CD14-positive monocyte (primary cell): Measurements from ENCODE around the gene NSF. TPM values are rescaled to one million over a fixed set of nuclear protein-coding genes. Genes with fewer than 3 reads are reported as not detected.
A peak's percentile ranks its signal among the peaks of the same experiment; 100 is the strongest.

Source experiments
- DNase-seq, 3 donors: peaks; one replicate each; pipeline ENCODE4 v3.0.0-alpha.2; 2011 to 2022
- H2AFZ ChIP-seq: 2 replicates; pipeline ENCODE4 v1.6.0; 2012; ENCODE audit warnings: mild to moderate bottlenecking, low read depth, low read length, inconsistent platforms; ENCODE audit not compliant: insufficient read depth, poor library complexity, severe bottlenecking
- H3K27ac ChIP-seq, 2 donors: 1 replicate in 1 of 2; 2 replicates in 1 of 2; pipeline ENCODE4 v1.5.1; 2012 to 2013; ENCODE audit warnings: low read length in 2 of 2, control low read depth in 1 of 2, inconsistent platforms in 1 of 2, low read depth in 1 of 2, mild to moderate bottlenecking in 1 of 2
- H3K27me3 ChIP-seq, 2 donors: one replicate each; pipeline versions ENCODE4 v1.6.0 to v1.6.1; 2011 to 2013; ENCODE audit warnings: low read length in 2 of 2; ENCODE audit not compliant: control insufficient read depth in 2 of 2, insufficient read depth in 2 of 2
- H3K36me3 ChIP-seq, 2 donors: replicated peaks in 1 of 2; 1 replicate in 1 of 2; 2 replicates in 1 of 2; pipeline versions ENCODE4 v1.5.1 to v1.6.1; 2012 to 2013; ENCODE audit warnings: low read length in 2 of 2, control low read depth in 1 of 2, inconsistent platforms in 1 of 2, mild to moderate bottlenecking in 1 of 2; ENCODE audit not compliant: insufficient read depth in 2 of 2, control insufficient read depth in 1 of 2
- H3K4me1 ChIP-seq, 2 donors: 1 replicate in 1 of 2; 2 replicates in 1 of 2; pipeline versions ENCODE4 v1.5.1 to v1.6.1; 2012 to 2013; ENCODE audit warnings: low read length in 2 of 2, control low read depth in 1 of 2, inconsistent platforms in 1 of 2, mild to moderate bottlenecking in 1 of 2, moderate library complexity in 1 of 2; ENCODE audit not compliant: insufficient read depth in 2 of 2, control insufficient read depth in 1 of 2
- H3K4me2 ChIP-seq: replicated peaks from 2 replicates; pipeline ENCODE3; 2012; ENCODE audit warnings: low read length, moderate library complexity, mild to moderate bottlenecking; ENCODE audit not compliant: poor library complexity, severe bottlenecking; ENCODE audit errors: extremely low read depth
- H3K4me3 ChIP-seq, 3 experiments: fragments of 200-600 bp in 1 of 3; sonication (generic) in 1 of 3; replicated peaks in 1 of 3; 1 replicate in 2 of 3; 2 replicates in 1 of 3; pipeline ENCODE4 v1.5.1; 2011 to 2013; ENCODE audit warnings: low read length in 3 of 3, mild to moderate bottlenecking in 3 of 3, control low read depth in 2 of 3, low read depth in 2 of 3, inconsistent platforms in 1 of 3, moderate library complexity in 1 of 3
- H3K79me2 ChIP-seq: 2 replicates; pipeline ENCODE4 v1.6.0; 2012; ENCODE audit warnings: mild to moderate bottlenecking, control low read depth, inconsistent platforms, low read length, moderate library complexity; ENCODE audit not compliant: insufficient read depth
- H3K9ac ChIP-seq: 2 replicates; pipeline ENCODE4 v1.6.0; 2017; ENCODE audit warnings: low read length, mild to moderate bottlenecking; ENCODE audit not compliant: insufficient read depth, poor library complexity, severe bottlenecking
- H3K9me3 ChIP-seq, 2 donors: replicated peaks in 1 of 2; 1 replicate in 1 of 2; 2 replicates in 1 of 2; pipeline versions ENCODE4 v1.5.1 to v1.6.1; 2012 to 2013; ENCODE audit warnings: low read length in 2 of 2, control low read depth in 1 of 2; ENCODE audit not compliant: control insufficient read depth in 1 of 2, insufficient read depth in 1 of 2
- H4K20me1 ChIP-seq: 2 replicates; pipeline ENCODE4 v1.6.0; 2012; ENCODE audit warnings: mild to moderate bottlenecking, low read length, control low read depth, moderate library complexity; ENCODE audit not compliant: insufficient read depth
- H3K27ac Mint-ChIP-seq, 7 donors: one replicate each; pipeline ENCODE4 v1.8.0; 2020; ENCODE audit warnings: mild to moderate bottlenecking in 7 of 7, mixed read lengths in 7 of 7, moderate library complexity in 6 of 7, inconsistent platforms in 2 of 7
- H3K27me3 Mint-ChIP-seq, 3 donors: one replicate each; pipeline ENCODE4 v1.8.0; 2021 to 2022; ENCODE audit warnings: low read depth in 3 of 3, mild to moderate bottlenecking in 3 of 3, mixed read lengths in 3 of 3, moderate library complexity in 3 of 3, inconsistent platforms in 1 of 3
- H3K36me3 Mint-ChIP-seq, 2 donors: one replicate each; pipeline ENCODE4 v1.8.0; 2020; ENCODE audit warnings: mixed read lengths in 2 of 2, inconsistent platforms in 1 of 2, mild to moderate bottlenecking in 1 of 2
- H3K4me1 Mint-ChIP-seq: one replicate; pipeline ENCODE4 v1.8.0; 2020; ENCODE audit warnings: mild to moderate bottlenecking, mixed read lengths
- H3K4me3 Mint-ChIP-seq, 2 donors: one replicate each; pipeline ENCODE4 v1.8.0; 2020; ENCODE audit warnings: mild to moderate bottlenecking in 2 of 2, mixed read lengths in 2 of 2, moderate library complexity in 1 of 2
- H3K9me3 Mint-ChIP-seq, 7 donors: one replicate each; pipeline ENCODE4 v1.8.0; 2020 to 2022; ENCODE audit warnings: mixed read lengths in 7 of 7, mild to moderate bottlenecking in 6 of 7, moderate library complexity in 6 of 7, inconsistent platforms in 2 of 7
- CTCF ChIP-seq: fragments of 200-600 bp; IDR thresholded peaks from one replicate; pipeline ENCODE4 v1.8.0; 2022; ENCODE audit warnings: antibody characterized with exemption, mild to moderate bottlenecking
- WGBS: methylation state at CpG from one replicate; pipeline ENCODE4 v1.1.5; 2013; ENCODE audit warnings: missing lambda C conversion rate; ENCODE audit not compliant: insufficient coverage; 5-methylcytosine and 5-hydroxymethylcytosine counted together
- intact Hi-C, 2 donors: fragments of 100-400 bp; cut with micrococcal nuclease; formaldehyde crosslinking; loops; one replicate each; pipeline versions ENCODE4 v1.15.0 to v1.15.1; 2023
- polyA plus RNA-seq, 3 donors: library from polyadenylated mRNA; depleted of rRNA in 1 of 3; unstranded in 2 of 3; stranded (reverse) in 1 of 3; fragments of 300-500 nt in 2 of 3; fragments of >200 nt in 1 of 3; fragmentation: Illumina TruSeq in 2 of 3; gene quantifications; 1 replicate in 2 of 3; 2 replicates in 1 of 3; pipeline ENCODE4 v1.2.3, GENCODE V29; 2012 to 2021

Gene NSF
- polyA plus RNA-seq, 3 donors: 22.5 to 63.2 (median 58.0) TPM

GRCh38 chr17:46793541-46793940 lies 203.1 kb downstream of the NSF start:
- peaks cover 6 to 41% (median 21%) of the 10 kb centered on the region in 3 donors for H3K27me3 Mint-ChIP-seq
- peak overlapping the region in 1 of 7 donors; percentile 46 for H3K27ac Mint-ChIP-seq
- Histone ChIP-seq H3K36me3 (no peaks in the 10 kb centered on the region), H3K79me2 (no peaks in the 10 kb centered on the region), H3K27ac (no peak overlapping the region), H3K27me3 (peaks cover 0 to 9% of the 10 kb centered on the region in 2 donors), H3K9me3 (no peaks in the 10 kb centered on the region), H3K4me3 (no peak overlapping the region), H3K4me2 (no peak overlapping the region), H4K20me1 (no peaks in the 10 kb centered on the region), H2AFZ (no peak overlapping the region), H3K9ac (no peak overlapping the region), H3K4me1 (no peaks in the 10 kb centered on the region)
- no peaks in the 10 kb centered on the region for H3K4me1 Mint-ChIP-seq
- no peak for DNase-seq
- no peak for TF ChIP-seq CTCF
- 100% methylated on average over 1 of the region's 5 CpGs for WGBS
- H3K36me3 Mint-ChIP-seq: no peaks in the 10 kb centered on the region
- H3K4me3 Mint-ChIP-seq: no peak overlapping the region
- H3K9me3 Mint-ChIP-seq: peaks cover 0 to 8% (median 2%) of the 10 kb centered on the region in 7 donors
- intact Hi-C loops: no loop called here

- DNase-seq: no peak
- no peak overlapping the region for H3K27ac Mint-ChIP-seq
- Histone ChIP-seq H3K9me3 (no peaks in the 10 kb centered on the region), H3K27me3 (peaks cover 0 to 9% of the 10 kb centered on the region in 2 donors), H3K4me3 (no peak overlapping the region), H3K79me2 (no peaks in the 10 kb centered on the region), H4K20me1 (no peaks in the 10 kb centered on the region), H2AFZ (no peak overlapping the region), H3K36me3 (no peaks in the 10 kb centered on the region), H3K9ac (no peak overlapping the region), H3K27ac (no peak overlapping the region), H3K4me2 (no peak overlapping the region), H3K4me1 (no peaks in the 10 kb centered on the region)
- intact Hi-C loops: no loop called here
- WGBS: 90% methylated on average over 4 of the region's 5 CpGs
- H3K27me3 Mint-ChIP-seq: peaks cover 6 to 42% (median 24%) of the 10 kb centered on the region in 3 donors
- H3K36me3 Mint-ChIP-seq: no peaks in the 10 kb centered on the region
- no peak for TF ChIP-seq CTCF
- H3K4me3 Mint-ChIP-seq: no peak overlapping the region
- no peaks in the 10 kb centered on the region for H3K4me1 Mint-ChIP-seq
- H3K9me3 Mint-ChIP-seq: peaks cover 0 to 8% (median under 1%) of the 10 kb centered on the region in 7 donors
Observed at GRCh38 chr17:46794318-46794717, 203.8 kb downstream of the NSF start.
